ENCODE data around the gene SPATA13.
"Not testable (repeated sequence)": the region's sequence is repeated elsewhere in the genome, so short reads cannot be mapped to it uniquely, and the experiment has no call there.

Gene SPATA13

DNA sequence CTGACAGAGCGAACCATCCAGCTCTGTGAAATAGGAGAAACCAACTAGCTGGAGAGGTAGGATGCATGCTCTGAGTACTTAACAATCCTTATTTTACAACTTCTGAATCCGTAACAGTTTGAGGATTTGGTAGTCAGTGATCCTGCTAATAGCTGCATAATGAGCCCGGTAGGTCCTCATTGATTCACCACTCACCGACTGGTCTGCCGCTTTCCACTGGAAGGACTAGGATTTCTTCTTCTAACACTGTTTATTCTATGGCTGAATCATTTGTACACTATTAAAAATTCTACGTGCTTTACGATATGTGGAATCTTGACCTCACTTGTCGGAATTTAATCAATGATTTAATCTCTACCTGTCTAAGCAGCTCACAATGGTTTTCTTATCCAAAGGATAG, 33.9 kb downstream of the SPATA13 start:
- no peak for DNase-seq (ENCODE audit: low read depth in 2 of 2, low spot score in 1 of 2)

DNA sequence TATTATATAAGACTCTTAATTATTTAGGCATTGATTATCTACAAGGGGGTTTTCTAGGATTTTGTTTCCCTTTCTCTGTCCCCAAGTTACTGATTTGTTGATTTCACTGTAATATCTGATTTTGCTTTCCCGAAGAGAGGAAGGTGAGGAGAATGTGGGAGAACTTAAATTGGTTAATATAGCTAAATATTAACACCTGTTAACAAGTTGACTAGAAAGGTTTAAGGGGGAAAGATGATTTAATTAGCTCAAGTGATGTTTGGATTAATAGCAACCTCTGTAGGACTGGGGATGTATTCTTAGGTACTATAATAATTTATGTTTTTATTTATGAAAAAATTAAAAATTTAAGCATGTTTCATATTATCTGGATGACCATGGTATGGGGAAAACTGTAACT, 35.1 kb downstream of the SPATA13 start:
- DNase-seq (ENCODE audit: low read depth in 2 of 2, low spot score in 1 of 2), result no peak

DNA sequence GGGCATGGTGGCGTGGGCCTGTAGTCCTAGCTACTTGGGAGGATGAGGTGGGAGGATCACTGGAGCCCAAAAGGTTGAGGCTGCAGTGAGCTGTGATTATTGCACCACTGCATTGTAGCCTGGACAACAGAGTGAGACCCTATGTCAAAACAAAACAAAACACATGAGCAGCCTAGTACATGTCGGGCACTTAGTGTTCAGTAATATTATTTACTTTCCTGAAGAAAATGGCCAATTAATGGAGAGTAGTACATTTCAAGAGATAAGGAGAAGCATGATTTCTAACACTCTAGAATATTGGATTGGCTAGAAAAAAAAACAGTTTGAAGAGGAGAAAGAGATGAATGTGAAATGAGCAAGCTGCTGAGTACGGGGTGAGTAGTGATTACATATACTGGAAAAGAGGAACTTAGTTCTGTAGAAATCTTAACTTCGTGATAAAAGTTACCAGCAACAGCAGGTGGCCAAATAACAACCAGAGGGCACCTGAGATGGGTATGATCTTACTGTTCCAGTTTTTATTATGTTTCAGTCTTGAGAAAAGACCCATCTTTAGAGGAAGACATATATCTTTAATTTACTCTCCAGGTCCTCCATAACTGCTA, 36.2 kb downstream of the SPATA13 start:
- no peak for DNase-seq (ENCODE audit: low read depth in 2 of 2, low spot score in 1 of 2)

DNA sequence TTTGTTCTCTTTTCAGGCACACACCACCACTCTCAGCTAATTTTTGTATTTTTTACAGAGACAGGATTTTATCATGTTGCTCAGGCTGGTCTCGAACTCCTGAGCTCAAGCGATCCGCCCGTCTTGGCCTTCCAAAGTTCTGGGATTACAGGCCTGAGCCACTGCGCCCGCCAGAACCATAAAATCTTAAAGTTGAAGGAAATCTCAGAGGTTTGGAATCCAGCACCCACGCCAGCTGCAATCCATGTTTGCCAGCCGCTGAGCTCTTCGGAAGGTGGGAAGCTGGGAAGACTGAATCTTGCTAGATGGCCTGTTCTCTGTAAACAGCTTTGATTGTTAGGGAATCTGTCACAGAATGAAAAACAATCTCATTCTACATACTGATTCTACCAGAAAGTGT, 38.5 kb downstream of the SPATA13 start:
- DNase-seq (ENCODE audit: low read depth in 2 of 2, low spot score in 1 of 2), result no peak

DNA sequence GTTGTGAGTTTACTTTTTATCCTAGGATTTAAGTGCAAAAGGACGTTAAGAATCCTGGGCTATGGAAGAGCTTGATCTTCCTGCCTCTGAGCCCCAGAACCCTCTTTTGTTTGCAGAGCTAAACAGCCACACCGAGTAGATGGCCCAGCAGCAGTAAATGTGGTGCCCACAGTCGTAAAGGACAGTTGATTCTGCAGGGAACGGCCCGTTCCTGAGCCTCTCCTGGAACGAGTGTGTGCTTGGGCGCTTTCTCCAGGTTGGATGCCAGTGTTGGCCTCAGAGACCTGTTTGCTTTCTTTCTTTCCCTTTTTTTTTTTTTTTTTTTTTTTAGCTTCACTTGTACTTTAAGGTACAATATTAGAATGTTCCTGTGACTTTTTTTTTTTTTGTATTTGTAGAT, 41.7 kb downstream of the SPATA13 start:
- DNase-seq (ENCODE audit: low read depth in 2 of 2, low spot score in 1 of 2), result no peak

DNA sequence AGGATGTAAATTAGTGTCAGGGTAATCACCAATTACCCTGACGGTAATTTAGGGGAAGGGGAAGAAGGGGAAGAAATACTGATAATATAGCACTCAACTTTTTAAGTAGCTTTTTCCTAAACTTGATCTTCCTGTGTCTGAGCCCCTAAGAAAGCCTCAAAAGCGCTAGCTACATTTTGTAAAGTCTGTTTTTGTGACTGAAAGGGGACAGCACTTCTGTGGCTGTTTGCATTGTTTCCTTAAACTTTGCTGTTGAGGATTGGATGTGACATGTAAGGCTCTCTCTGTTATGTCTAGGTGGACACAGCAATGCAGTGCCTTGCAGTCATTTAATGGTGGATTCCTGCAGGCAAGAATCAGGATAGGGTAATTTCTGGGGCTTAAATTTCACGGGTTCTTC, 42.8 kb downstream of the SPATA13 start:
- DNase-seq (ENCODE audit: low read depth in 2 of 2, low spot score in 1 of 2), result no peak

DNA sequence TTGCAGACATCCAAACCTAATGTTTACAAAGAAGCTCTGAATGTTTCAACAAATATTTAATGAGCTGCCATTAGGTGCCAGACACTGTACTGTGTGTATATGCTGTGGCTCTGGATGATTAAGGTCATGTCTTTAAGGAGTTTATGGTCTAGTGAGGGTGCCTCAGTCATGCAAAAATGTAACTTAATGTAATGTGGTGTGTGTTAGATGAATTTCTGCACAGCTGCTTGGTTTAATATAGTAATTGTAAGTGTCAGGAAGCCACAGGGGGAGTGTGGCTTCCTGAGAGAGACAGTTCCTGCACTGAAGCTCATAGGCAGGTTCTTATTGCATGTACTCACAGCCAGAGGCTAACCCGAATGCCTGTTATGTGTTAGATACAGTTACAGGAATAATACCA, 43.3 kb downstream of the SPATA13 start:
- no peak for DNase-seq (ENCODE audit: low read depth in 2 of 2, low spot score in 1 of 2)

DNA sequence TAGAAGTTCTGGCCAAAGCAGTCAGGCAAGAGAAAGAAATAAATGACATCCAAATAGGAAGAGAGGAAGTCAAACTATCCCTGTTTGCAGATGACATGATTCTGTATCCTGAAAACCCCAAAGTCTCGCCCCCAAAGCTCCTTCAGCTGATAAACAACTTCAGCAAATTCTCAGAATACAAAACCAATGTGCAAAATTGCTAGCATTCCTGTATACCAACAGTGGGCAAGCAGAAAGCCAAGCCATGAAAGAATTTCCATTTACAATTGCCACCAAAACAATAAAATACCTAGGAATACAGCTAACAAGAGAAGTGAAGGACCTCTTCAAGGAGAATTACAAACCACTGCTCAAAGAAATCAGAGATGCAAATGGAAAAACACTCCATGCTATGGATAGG, 44.6 kb downstream of the SPATA13 start:
- DNase-seq (ENCODE audit: low read depth in 2 of 2, low spot score in 1 of 2), result not testable (repeated sequence)

DNA sequence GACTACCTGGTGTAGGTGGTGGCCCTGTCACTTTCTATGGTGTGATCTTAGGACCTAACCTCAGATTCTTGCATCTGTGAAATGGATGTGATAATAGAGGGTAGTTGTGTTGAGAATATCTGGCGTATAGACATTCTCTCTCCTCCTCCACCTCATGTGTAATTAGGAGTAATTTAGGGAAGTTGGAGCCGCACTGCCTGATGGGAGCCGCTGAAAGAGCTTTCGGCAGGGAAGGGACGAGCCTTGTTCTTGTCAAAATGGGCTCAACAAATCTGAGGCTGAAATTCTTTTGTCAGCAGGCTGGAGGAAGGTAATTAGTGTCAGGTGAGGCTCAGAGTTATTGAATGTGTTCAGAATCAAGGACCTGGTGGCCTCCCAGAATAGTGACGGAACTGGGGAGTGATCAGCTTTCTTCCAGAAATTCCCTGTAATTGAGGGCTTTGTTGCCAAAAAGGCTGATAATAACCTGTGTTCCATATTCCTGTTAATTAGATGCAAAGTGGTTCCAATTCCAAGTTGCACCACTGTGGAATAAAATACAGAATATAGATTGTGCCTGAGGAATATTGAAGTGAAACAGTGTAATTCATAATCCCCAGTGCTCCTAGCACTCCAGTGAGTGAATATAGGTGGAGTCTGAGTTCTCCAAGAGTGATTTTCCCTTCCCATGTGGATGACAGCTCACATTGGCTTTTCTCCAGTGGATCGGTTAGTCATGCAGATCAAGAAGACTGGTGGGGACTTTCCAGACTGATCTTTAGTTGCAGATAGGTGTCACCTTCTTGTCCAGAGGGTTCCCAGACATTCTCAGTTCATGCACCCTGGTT, 47.5 kb downstream of the SPATA13 start:
- DNase-seq (ENCODE audit: low read depth in 2 of 2, low spot score in 1 of 2), result no peak

DNA sequence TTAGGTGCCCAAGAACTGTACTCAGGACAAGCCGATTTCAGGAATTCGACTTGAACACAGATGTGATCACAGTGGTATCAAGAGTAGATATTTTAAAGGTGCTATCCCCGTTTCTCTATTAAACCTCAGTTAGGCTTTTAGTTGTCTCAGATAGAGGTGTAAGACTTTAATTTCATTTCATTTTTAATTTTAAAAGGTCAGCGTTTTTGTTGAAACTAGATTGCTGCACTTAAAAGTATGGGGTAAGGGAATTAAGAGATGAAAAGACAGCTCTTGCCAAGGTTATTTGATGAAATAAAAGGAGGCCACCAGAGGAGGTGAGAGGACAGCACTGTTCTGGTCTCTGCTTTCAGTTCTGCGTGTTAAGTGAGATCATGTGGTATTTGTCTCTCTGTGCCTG, 48.6 kb downstream of the SPATA13 start:
- DNase-seq (ENCODE audit: low read depth in 2 of 2, low spot score in 1 of 2), result no peak

DNA sequence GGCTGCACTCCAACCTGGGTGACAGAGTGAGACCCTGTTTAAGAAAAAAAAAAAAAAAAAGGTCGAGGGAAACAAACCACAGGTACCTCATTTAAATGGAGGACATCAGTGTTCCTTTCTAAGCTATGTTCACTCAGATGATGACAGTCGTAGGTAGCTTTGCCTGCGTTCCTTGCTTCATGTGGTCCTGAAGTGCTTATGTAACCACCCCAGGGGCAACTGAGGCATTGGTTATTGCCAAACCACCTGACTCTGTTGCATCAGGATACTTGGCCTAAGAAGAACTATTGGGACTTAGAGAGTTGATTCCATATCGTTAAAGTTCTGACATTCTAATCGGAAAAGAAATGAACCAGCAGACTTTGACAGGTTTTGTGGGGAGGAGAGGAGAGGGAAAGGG, 51.7 kb downstream of the SPATA13 start:
- no peak for DNase-seq (ENCODE audit: low read depth in 2 of 2, low spot score in 1 of 2)

DNA sequence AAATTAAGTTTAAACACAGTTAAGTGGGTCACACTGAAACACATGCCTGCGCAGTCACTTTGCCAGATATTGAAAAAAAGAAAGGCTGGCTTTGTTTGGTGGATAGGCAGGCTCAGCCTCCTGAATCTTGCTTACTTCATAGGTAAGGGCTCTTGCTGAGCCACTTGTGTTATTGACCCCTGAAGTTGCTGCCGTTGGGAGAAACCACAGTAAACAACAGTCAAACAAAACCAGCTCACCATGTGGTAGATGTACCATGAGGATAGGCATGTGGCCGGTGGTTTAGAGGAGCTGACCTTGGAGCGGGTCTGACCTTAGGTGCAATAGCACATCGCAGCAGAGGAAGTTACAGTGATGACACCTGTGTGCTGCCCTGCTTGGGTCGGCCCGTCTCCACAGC, 52.2 kb downstream of the SPATA13 start:
- DNase-seq (ENCODE audit: low read depth in 2 of 2, low spot score in 1 of 2), result no peak

DNA sequence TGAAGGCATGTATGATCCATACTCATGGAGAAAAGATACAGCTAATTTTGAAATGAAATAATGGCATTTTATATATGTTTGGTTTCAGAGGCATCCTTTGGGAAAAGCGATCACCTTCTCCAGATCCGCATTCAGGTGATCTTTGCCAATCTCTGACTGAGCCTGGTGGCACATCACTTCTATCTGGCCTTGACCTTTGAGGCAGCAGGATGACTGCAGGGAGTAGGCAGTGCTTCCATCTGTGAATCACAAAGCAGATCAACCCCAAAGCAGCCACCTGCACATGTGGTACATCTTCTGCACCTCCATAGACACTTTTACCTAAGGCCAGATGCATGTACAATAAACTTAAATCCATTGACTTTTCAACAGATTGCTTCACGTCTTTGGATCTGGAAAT, 53.4 kb downstream of the SPATA13 start:
- no peak for DNase-seq (ENCODE audit: low read depth in 2 of 2, low spot score in 1 of 2)

DNA sequence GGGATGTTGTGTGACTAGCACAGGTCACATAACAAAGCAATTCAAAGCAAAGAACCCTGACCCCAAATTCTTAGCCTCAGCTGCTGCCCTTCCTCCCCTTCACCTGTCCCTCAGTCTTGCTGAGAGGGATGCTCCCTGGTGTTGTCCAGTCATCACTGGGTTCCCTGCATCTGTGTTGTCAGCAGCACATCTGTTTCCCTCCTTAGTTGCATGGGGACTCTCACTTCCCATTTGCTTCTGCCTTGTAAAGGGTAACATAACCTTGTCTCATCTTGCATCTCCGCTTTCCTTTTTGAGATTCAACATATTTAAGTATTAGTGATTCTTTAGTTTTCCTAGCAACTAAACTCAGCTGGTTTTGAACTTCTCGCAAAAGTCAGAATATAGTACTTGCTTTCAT, 54.0 kb downstream of the SPATA13 start:
- no peak for DNase-seq (ENCODE audit: low read depth in 2 of 2, low spot score in 1 of 2)

DNA sequence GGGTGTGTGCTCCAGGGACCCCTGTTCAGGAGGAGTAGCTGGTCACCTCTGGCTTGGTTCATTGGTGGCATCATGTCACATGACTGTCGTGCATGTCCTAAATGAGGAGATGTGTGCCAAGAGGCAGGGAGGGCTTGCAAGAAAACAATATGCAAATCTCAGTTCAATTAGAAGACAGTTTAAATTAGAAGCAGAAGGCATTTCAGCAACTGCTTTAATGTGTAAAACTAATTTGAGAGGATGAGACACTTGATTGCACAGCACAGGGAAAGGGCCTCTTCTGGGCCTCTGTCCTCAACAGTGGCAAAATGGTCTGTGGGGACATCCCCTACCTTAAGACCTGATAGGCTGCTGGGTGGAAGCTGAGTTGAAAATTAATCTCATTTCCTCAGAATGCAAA, 54.6 kb downstream of the SPATA13 start:
- DNase-seq (ENCODE audit: low read depth in 2 of 2, low spot score in 1 of 2), result no peak

DNA sequence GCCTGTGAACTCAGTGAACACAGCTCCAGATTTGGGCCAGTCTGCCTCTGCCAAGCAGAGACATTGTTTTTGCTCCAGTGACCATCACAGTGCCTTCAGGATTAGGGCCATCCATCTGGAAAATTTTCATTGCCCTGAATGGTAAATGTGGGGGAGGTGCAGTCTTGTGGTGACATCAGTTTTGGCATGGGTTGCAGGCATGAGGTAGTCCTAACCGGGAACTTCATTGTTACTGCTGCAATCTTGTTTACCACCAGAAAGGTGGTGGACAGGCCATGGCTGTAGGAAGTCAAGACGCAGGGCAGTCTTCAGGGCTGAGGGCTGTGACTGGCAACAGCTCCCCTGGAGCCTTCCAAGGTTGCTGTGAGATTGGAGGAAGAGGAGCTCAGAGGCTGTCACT, 55.2 kb downstream of the SPATA13 start:
- DNase-seq (ENCODE audit: low read depth in 2 of 2, low spot score in 1 of 2), result no peak

DNA sequence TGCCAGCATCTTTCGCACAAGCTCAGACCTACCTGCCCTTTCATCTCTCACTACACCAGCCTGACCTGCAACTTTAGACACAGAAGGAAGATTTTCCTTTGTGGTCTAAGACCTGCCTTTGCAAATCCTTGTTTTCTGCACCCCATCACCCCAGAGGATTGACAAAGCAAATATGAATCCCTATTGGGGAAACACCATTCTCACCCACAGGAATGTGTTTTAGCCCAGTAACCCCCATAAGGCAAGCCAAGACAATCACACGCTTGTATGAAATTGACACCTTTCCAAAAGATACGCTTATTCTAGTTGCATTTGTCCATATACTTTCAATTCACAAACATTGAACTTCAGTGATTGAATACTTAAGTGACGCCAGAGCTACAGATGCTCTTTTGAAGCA, 55.7 kb downstream of the SPATA13 start:
- no peak for DNase-seq (ENCODE audit: low read depth in 2 of 2, low spot score in 1 of 2)

DNA sequence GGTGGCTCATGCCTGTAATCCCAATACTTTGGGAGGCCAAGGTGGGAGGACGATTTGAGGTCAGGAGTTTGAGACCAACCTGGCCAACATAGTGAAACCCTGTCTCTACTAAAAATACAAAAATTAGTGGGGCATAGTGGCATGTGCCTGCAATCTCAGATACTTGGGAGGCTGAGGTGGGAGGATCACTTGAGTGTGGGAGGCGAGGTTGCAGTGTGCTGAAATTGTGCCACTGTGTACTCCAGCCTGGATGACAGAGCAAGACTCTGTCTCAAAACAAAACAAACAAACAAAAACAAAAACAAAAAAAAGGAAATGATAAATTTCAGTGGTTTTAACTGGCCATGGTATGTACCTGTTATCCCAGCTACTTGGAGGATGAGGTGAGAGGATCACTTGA, 56.3 kb downstream of the SPATA13 start:
- DNase-seq (ENCODE audit: low read depth in 2 of 2, low spot score in 1 of 2), result not testable (repeated sequence)

DNA sequence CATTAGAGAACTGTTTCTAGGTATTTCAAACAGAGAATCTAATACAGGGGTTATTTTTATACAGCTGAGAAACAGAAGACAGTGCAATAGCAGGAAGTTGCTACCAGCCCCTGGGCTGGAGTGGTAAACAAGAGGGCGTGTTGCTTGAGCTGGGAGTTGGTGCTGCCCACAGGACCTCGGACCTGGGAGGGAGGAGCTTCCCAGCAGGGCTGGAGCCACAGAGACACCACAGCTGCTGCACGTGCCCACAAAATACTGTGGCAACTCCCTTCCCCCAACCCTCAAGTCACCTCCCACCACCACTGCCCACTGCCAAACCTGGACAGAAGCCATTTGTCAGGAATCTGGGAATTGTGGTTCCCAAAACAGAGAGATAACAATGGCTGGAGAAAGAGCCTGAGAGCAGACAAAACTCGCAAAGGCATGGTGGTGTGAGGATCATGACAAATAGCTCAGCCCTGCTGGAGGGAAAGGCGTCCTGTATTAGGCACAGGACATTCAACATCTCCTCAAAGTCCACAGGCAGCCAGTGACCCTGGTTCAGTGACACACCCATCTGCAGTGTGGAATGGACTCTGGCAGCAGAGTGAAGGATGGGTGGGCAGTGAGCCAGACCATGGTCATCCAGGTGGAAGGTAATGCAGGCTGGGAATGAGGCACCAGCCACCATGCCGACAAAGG, 57.2 kb downstream of the SPATA13 start:
- DNase-seq (ENCODE audit: low read depth in 2 of 2, low spot score in 1 of 2), result no peak

DNA sequence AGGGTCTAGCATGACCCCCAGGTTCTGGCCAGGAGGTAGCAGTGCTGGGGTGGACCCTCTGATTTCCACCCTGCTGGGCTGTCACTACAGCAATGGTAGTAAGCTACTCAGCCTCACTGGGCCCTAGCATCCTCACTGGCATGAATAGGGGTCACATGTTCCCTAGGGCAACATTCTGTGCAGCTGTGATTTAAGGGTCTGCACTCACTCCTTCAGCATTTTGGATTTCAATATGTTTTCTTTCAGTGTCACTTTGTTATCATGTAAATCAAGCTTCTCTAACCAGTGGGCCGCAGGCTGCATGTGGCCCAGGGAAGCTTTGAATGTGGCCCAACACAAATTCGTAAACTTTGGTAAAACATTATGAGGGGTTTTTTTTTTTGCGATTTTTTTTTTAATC, 57.8 kb downstream of the SPATA13 start:
- no peak for DNase-seq (ENCODE audit: low read depth in 2 of 2, low spot score in 1 of 2)

DNA sequence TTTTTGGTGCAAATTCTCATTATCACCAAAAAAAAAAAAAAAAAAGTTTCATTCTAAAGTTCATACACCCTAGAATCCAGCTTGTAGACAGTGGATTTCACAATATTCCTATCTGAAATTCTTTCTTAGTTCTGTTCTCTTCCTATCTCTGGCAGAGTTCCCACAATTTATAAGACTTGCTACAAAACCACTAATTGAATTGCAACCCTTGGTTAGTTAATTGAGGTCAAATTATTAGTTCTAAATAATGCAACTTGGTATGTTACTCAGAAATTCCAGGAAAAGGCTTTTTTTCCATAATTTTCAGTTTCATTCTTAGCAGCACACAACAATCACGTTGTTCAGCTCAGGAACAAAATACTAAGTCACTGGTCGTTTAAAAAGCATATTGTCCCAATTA, 58.5 kb downstream of the SPATA13 start:
- DNase-seq (ENCODE audit: low read depth in 2 of 2, low spot score in 1 of 2), result no peak

DNA sequence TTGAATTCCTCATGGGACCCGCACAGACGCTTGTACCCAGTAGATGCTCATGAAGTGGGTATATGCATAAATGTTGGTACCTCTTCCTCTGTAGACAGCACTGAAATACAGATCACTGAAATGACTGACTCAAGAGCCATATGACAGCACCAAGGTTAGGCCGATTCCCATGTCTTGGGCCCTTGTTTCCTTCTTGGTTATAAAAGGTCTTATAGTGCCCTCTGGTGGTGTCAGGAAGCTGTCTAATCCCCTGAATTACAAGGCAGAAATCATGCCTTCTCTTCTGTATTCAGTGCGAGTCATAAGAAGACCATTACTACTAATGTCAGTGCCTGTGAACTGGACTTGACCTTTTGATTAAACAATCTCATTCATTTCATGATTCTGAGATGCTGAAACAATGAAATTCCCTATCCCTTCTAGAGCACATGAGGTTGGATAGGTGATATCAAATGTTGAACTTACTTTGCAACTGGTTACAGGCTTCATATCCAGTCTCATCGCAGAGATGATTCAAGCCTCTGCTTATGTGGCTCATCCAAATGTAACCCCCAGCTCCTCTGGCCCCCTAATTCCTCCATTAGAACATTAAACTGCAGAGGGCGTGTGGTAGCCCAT, 59.7 kb downstream of the SPATA13 start:
- peak in 1 of 2 donors; percentile 20 for DNase-seq (ENCODE audit: low read depth in 2 of 2, low spot score in 1 of 2)

All from stimulated activated CD8-positive, alpha-beta memory T cell treated with anti-CD3 and anti-CD28 coated beads, Interleukin-4, amount 100 ng/mL, for 1 hour (primary cell).